ENCODE measurements around the gene ZNF93. TPM values are rescaled to one million over a fixed set of nuclear protein-coding genes. Genes with fewer than 3 reads are reported as not detected.
"Not testable (repeated sequence)": the region's sequence is repeated elsewhere in the genome, so short reads cannot be mapped to it uniquely, and the experiment has no call there.

Gene ZNF93
- total RNA-seq: 10 to 100 TPM; 12.2 to 29.0 (median 23.2) TPM

- Histone ChIP-seq H3K4me3 (replicated peaks in 1 of 3) (peak within 1 kb of the TSS; percentile 45 to 77 (median 72)), H3K36me3 (no peaks in the 10 kb centered on the region), H3K27me3 (no peaks in the 10 kb centered on the region), H3K9me3 (no peaks in the 10 kb centered on the region), H3K27ac (peak within 1 kb of the TSS; percentile 83 to 96 (median 93)), H3K4me1 (peaks cover 6 to 9% of the 10 kb centered on the region in 2 donors)
- TF ChIP-seq POLR2A (IDR thresholded peaks at IDR 0.05): peak in 1 of 2 donors; percentile 96
- TF ChIP-seq CTCF (IDR thresholded peaks at IDR 0.05): no peak
- intact Hi-C loops (cut with DNase I): no loop called here
- DNase-seq: peak; percentile 98
- 0% methylated on average over 25 to 34 of the region's 35 CpGs for WGBS, 2 donors
Measured at GRCh38 chr19:19900729-19901444, at the start of gene ZNF93. Gene ZNF93 (plus strand): TSS chr19:19900946. CDS start chr19:19901089, 143 bp downstream.

GRCh38 chr19:19851740-19852139, 49.0 kb upstream of the ZNF93 start:
- H3K27me3 ChIP-seq; H3K4me1 ChIP-seq; H3K27ac ChIP-seq; DNase-seq; H3K36me3 ChIP-seq; H3K9me3 ChIP-seq; intact Hi-C loops (cut with DNase I); H3K4me3 ChIP-seq (replicated peaks in 1 of 3): not testable (repeated sequence)
- 51 to 88% methylated on average over 2 of the region's 2 CpGs for WGBS, 2 donors

- no peak for DNase-seq
- TF ChIP-seq POLR2A (IDR thresholded peaks at IDR 0.05): no peak
- no peak for TF ChIP-seq CTCF (IDR thresholded peaks at IDR 0.05)
- H3K9me3 ChIP-seq: no peaks in the 10 kb centered on the region
- no peaks in the 10 kb centered on the region for H3K36me3 ChIP-seq
- H3K27ac ChIP-seq: no peak overlapping the region
- no peaks in the 10 kb centered on the region for H3K27me3 ChIP-seq
- H3K4me3 ChIP-seq (replicated peaks in 1 of 3): no peak overlapping the region
- H3K4me1 ChIP-seq: no peaks in the 10 kb centered on the region
- intact Hi-C loops (cut with DNase I): no loop called here
- 97 to 98% methylated on average over 2 of the region's 2 CpGs for WGBS, 2 donors
Measured at GRCh38 chr19:19858751-19859150, 42.0 kb upstream of the ZNF93 start.

- peak in 1 of 2 donors; percentile 10 for DNase-seq
- H3K9me3 ChIP-seq: no peaks in the 10 kb centered on the region
- intact Hi-C loops (cut with DNase I): no loop called here
- TF ChIP-seq CTCF (IDR thresholded peaks at IDR 0.05) (no peak), POLR2A (IDR thresholded peaks at IDR 0.05) (no peak)
- H3K4me3 ChIP-seq (replicated peaks in 1 of 3): no peak overlapping the region
- no peaks in the 10 kb centered on the region for H3K36me3 ChIP-seq
- H3K4me1 ChIP-seq: no peaks in the 10 kb centered on the region
- no peak overlapping the region for H3K27ac ChIP-seq
- WGBS, 2 donors: 47% methylated on average over 11 to 27 of the region's 29 CpGs
- H3K27me3 ChIP-seq: no peaks in the 10 kb centered on the region
Measured at GRCh38 chr19:19860756-19861390, 39.9 kb upstream of the ZNF93 start.

- Histone ChIP-seq H3K36me3 (no peaks in the 10 kb centered on the region), H3K4me3 (replicated peaks in 1 of 3) (peak within 1 kb of the TSS; percentile 44 to 83 (median 52)), H3K4me1 (peaks cover 17 to 19% of the 10 kb centered on the region in 2 donors), H3K27ac (peak within 1 kb of the TSS; percentile 79 to 87 (median 80)), H3K9me3 (no peaks in the 10 kb centered on the region), H3K27me3 (no peaks in the 10 kb centered on the region)
- TF ChIP-seq POLR2A (IDR thresholded peaks at IDR 0.05) (peak; percentile 90 to 98), CTCF (IDR thresholded peaks at IDR 0.05) (peak in 1 of 6 experiments; percentile 8)
- 0% methylated on average over 41 to 43 of the region's 43 CpGs for WGBS, 2 donors
- DNase-seq: peak; percentile 99 to 100
- intact Hi-C loops (cut with DNase I): no loop called here
Measured at GRCh38 chr19:19865750-19866610, 34.8 kb upstream of the ZNF93 start, which contains the start of gene ZNF253. Gene ZNF253 (plus strand): TSS chr19:19865882. CDS start chr19:19865997, 115 bp downstream.
